ENCODE measurements around the gene REPS2. TPM values are rescaled to one million over a fixed set of nuclear protein-coding genes. Genes with fewer than 3 reads are reported as not detected.
"Not testable (repeated sequence)": the region's sequence is repeated elsewhere in the genome, so short reads cannot be mapped to it uniquely, and the experiment has no call there.

REPS2 gene
- total RNA-seq, 2 donors from 2014 or later, result 30.7 to 46.5 TPM

- no peaks in the 10 kb centered on the region for H3K4me1 ChIP-seq (replicated peaks)
- no peaks in the 10 kb centered on the region for H3K9me3 ChIP-seq
- TF ChIP-seq CTCF (IDR thresholded peaks at IDR 0.05) (no peak), POLR2A (IDR thresholded peaks at IDR 0.05) (no peak), POLR2AphosphoS5 (IDR thresholded peaks at IDR 0.05) (no peak)
- DNase-seq (ENCODE audit: low spot score), result no peak
- H3K27ac ChIP-seq, result no peak overlapping the region
- intact Hi-C loops (cut with DNase I), result no loop called here
- no peak overlapping the region for H3K4me3 ChIP-seq
- 55% methylated on average over 2 of the region's 2 CpGs for WGBS
- H3K27me3 ChIP-seq (replicated peaks; ENCODE audit: insufficient read depth), result no peaks in the 10 kb centered on the region
- no peaks in the 10 kb centered on the region for H3K36me3 ChIP-seq
Measured at GRCh38 chrX:16958356-16958755, 11.9 kb downstream of the REPS2 start.

- H3K27ac ChIP-seq; H3K4me3 ChIP-seq; DNase-seq (ENCODE audit: low spot score); H3K9me3 ChIP-seq; H3K27me3 ChIP-seq (replicated peaks; ENCODE audit: insufficient read depth); H3K4me1 ChIP-seq (replicated peaks); intact Hi-C loops (cut with DNase I); H3K36me3 ChIP-seq: not testable (repeated sequence)
- WGBS, result 92% methylated on average over 4 of the region's 4 CpGs
Measured at GRCh38 chrX:16962661-16963060, 16.2 kb downstream of the REPS2 start.

- WGBS, result 91% methylated on average over 1 of the region's 1 CpG
- Histone ChIP-seq H3K36me3 (no peaks in the 10 kb centered on the region), H3K27me3 (replicated peaks; ENCODE audit: insufficient read depth) (no peaks in the 10 kb centered on the region), H3K27ac (no peak overlapping the region), H3K9me3 (no peaks in the 10 kb centered on the region), H3K4me3 (no peak overlapping the region), H3K4me1 (replicated peaks) (no peaks in the 10 kb centered on the region)
- TF ChIP-seq POLR2AphosphoS5 (IDR thresholded peaks at IDR 0.05), result no peak
- no peak for TF ChIP-seq CTCF (IDR thresholded peaks at IDR 0.05)
- no peak for TF ChIP-seq POLR2A (IDR thresholded peaks at IDR 0.05)
- intact Hi-C loops (cut with DNase I), result no loop called here
- DNase-seq (ENCODE audit: low spot score), result no peak
Measured at GRCh38 chrX:16963216-16963615, 16.8 kb downstream of the REPS2 start.

GRCh38 chrX:16964976-16965375 lies 18.5 kb downstream of the REPS2 start:
- H3K4me3 ChIP-seq; H3K27me3 ChIP-seq (replicated peaks; ENCODE audit: insufficient read depth); DNase-seq (ENCODE audit: low spot score); H3K36me3 ChIP-seq; H3K27ac ChIP-seq; H3K4me1 ChIP-seq (replicated peaks); intact Hi-C loops (cut with DNase I); H3K9me3 ChIP-seq: not testable (repeated sequence)
- 84% methylated on average over 5 of the region's 32 CpGs for WGBS

GRCh38 chrX:16966752-16967448 lies 20.4 kb downstream of the REPS2 start:
- Histone ChIP-seq H3K36me3 (no peaks in the 10 kb centered on the region), H3K27me3 (replicated peaks; ENCODE audit: insufficient read depth) (no peaks in the 10 kb centered on the region), H3K27ac (no peak overlapping the region), H3K4me3 (no peak overlapping the region), H3K4me1 (replicated peaks) (no peaks in the 10 kb centered on the region), H3K9me3 (no peaks in the 10 kb centered on the region)
- TF ChIP-seq POLR2AphosphoS5 (IDR thresholded peaks at IDR 0.05) (no peak), POLR2A (IDR thresholded peaks at IDR 0.05) (no peak), CTCF (IDR thresholded peaks at IDR 0.05) (no peak)
- 65% methylated on average over 2 of the region's 2 CpGs for WGBS
- DNase-seq (ENCODE audit: low spot score), result no peak
- intact Hi-C loops (cut with DNase I), result no loop called here

GRCh38 chrX:16968753-16969152 lies 22.3 kb downstream of the REPS2 start:
- H3K36me3 ChIP-seq; H3K27ac ChIP-seq; H3K27me3 ChIP-seq (replicated peaks; ENCODE audit: insufficient read depth); H3K4me1 ChIP-seq (replicated peaks); DNase-seq (ENCODE audit: low spot score); H3K9me3 ChIP-seq; H3K4me3 ChIP-seq; intact Hi-C loops (cut with DNase I): not testable (repeated sequence)
- 100% methylated on average over 1 of the region's 29 CpGs for WGBS
